ENCODE results near the gene PTPRG. TPM values are rescaled to one million over a fixed set of nuclear protein-coding genes. Genes with fewer than 3 reads are reported as not detected.

PTPRG gene
- total RNA-seq, 6 experiments from 2014 or later: 11.7 to 27.8 (median 14.7) TPM

- Histone ChIP-seq H3K4me3 (no peak overlapping the region), H3K27me3 (no peaks in the 10 kb centered on the region), H3K4me1 (no peaks in the 10 kb centered on the region), H3K36me3 (no peaks in the 10 kb centered on the region), H3K9me3 (no peaks in the 10 kb centered on the region), H3K27ac (no peak overlapping the region)
- ATAC-seq (peak; percentile 69 to 74 (median 72)), DNase-seq (peak in 1 of 3 donors; percentile 52)
- 80% methylated on average over 6 of the region's 6 CpGs for WGBS (ENCODE audit: insufficient coverage, low coverage, low lambda C conversion rate, missing lambda C conversion rate)
- TF ChIP-seq, protein P1, sequence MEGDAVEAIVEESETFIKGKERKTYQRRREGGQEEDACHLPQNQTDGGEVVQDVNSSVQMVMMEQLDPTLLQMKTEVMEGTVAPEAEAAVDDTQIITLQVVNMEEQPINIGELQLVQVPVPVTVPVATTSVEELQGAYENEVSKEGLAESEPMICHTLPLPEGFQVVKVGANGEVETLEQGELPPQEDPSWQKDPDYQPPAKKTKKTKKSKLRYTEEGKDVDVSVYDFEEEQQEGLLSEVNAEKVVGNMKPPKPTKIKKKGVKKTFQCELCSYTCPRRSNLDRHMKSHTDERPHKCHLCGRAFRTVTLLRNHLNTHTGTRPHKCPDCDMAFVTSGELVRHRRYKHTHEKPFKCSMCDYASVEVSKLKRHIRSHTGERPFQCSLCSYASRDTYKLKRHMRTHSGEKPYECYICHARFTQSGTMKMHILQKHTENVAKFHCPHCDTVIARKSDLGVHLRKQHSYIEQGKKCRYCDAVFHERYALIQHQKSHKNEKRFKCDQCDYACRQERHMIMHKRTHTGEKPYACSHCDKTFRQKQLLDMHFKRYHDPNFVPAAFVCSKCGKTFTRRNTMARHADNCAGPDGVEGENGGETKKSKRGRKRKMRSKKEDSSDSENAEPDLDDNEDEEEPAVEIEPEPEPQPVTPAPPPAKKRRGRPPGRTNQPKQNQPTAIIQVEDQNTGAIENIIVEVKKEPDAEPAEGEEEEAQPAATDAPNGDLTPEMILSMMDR (IDR thresholded peaks at IDR 0.05): peak; percentile 41 to 61 (median 52)
- TF ChIP-seq POLR2A (IDR thresholded peaks at IDR 0.05): no peak
- intact Hi-C loops (cut with DNase I): no loop called here
Measured at GRCh38 chr3:61936344-61936937, 375.1 kb downstream of the PTPRG start.

DNA sequence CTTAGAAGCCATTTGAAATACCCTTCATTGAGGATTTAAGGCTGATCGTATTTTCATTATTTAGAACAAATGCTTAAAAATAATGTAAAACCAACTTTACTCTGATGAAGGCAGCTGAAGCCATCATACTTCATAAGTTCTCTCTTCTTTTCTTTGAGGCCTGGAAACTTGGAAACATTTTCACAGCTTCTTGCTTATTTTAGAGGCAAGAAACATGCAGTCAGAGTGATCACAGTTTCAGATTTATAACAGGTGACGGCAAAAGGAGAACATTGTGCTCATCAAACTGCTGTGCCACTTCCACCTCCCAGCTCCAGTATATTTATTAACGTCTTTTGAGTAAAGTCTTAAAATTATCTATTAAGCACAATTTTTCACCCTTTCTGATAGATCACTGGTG, 376.1 kb downstream of the PTPRG start:
- 88% methylated on average over 3 of the region's 3 CpGs for WGBS (ENCODE audit: insufficient coverage, low coverage, low lambda C conversion rate, missing lambda C conversion rate)
- intact Hi-C loops (cut with DNase I): no loop called here
- Histone ChIP-seq H3K9me3 (no peaks in the 10 kb centered on the region), H3K36me3 (no peaks in the 10 kb centered on the region), H3K27me3 (no peaks in the 10 kb centered on the region), H3K4me1 (no peaks in the 10 kb centered on the region), H3K27ac (no peak overlapping the region), H3K4me3 (no peak overlapping the region)
- no peak for DNase-seq
- no peak for TF ChIP-seq POLR2A (IDR thresholded peaks at IDR 0.05)
- TF ChIP-seq, protein P1 (IDR thresholded peaks at IDR 0.05): no peak
- ATAC-seq: no peak

DNA sequence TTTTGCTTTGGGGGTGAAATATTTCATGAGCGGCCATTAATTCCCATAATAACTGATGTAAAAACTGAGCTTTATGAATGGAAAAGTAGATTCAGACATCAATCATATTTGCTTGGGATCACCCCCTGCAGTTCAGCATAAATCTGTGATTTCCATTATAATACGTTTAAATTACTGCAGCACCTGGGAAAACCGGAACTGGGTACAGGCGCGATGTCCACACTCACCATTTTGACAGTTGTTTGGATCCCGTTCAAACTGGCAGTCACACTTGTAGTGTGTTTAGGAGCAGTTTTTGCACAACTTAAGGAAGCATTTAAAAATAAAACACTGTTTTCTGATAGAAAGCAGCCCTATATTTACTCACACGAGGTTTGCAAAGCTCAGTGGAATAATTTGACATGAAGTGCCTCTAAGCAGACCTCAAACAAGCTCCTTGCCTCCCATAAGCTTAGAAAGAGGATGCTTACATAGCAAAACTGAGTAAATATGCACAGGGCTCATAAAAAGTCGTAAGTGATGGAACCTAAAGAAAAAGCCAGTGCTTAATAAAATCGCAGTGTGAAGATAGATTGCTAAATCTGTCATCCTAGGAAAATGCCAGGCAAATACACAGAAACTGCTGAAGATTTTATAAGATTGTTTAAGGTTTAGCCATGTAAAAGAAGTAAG, 377.6 kb downstream of the PTPRG start:
- Histone ChIP-seq H3K27me3 (no peaks in the 10 kb centered on the region), H3K27ac (no peak overlapping the region), H3K4me1 (no peaks in the 10 kb centered on the region), H3K9me3 (no peaks in the 10 kb centered on the region), H3K4me3 (no peak overlapping the region), H3K36me3 (no peaks in the 10 kb centered on the region)
- intact Hi-C loops (cut with DNase I): no loop called here
- WGBS (ENCODE audit: insufficient coverage, low coverage, low lambda C conversion rate, missing lambda C conversion rate): 79% methylated on average over 9 of the region's 9 CpGs
- DNase-seq (no peak), ATAC-seq (no peak)
- TF ChIP-seq, protein P1 (IDR thresholded peaks at IDR 0.05): no peak
- no peak for TF ChIP-seq POLR2A (IDR thresholded peaks at IDR 0.05)

DNA sequence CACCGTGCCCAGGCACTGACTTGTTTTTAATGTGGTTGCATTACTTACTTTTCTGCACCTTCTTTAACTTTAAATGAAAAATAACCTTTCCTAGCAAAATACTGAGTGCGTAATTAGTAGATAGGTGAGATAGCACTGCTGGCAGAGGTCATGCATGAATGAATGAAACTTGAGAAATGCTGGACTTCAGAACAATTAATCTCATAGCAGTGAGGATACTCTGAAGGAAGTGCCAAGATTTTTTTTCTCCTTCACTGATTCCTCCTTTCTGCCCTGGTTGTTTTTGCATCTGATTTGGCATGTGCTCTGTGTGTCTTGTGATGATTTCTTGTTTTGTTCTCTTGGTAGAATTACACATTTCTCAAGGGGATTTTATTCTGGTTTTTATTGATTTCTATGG, 378.9 kb downstream of the PTPRG start:
- Histone ChIP-seq H3K36me3 (no peaks in the 10 kb centered on the region), H3K4me1 (no peaks in the 10 kb centered on the region), H3K9me3 (no peaks in the 10 kb centered on the region), H3K27me3 (no peaks in the 10 kb centered on the region), H3K27ac (no peak overlapping the region), H3K4me3 (no peak overlapping the region)
- DNase-seq (no peak), ATAC-seq (no peak)
- TF ChIP-seq, protein P1 (IDR thresholded peaks at IDR 0.05): no peak
- 92% methylated on average over 2 of the region's 2 CpGs for WGBS (ENCODE audit: insufficient coverage, low coverage, low lambda C conversion rate, missing lambda C conversion rate)
- intact Hi-C loops (cut with DNase I): loop anchor here in 1 of 2 donors (10.0 kb wide), 1 partner anchor 115 kb away; no protein-coding TSS in a partner anchor

All from right lobe of liver (tissue), 6 donors.